Measurements from ENCODE around the gene CD7.
A peak's percentile ranks its signal among the peaks of the same experiment; 100 is the strongest.

Gene CD7

DNA sequence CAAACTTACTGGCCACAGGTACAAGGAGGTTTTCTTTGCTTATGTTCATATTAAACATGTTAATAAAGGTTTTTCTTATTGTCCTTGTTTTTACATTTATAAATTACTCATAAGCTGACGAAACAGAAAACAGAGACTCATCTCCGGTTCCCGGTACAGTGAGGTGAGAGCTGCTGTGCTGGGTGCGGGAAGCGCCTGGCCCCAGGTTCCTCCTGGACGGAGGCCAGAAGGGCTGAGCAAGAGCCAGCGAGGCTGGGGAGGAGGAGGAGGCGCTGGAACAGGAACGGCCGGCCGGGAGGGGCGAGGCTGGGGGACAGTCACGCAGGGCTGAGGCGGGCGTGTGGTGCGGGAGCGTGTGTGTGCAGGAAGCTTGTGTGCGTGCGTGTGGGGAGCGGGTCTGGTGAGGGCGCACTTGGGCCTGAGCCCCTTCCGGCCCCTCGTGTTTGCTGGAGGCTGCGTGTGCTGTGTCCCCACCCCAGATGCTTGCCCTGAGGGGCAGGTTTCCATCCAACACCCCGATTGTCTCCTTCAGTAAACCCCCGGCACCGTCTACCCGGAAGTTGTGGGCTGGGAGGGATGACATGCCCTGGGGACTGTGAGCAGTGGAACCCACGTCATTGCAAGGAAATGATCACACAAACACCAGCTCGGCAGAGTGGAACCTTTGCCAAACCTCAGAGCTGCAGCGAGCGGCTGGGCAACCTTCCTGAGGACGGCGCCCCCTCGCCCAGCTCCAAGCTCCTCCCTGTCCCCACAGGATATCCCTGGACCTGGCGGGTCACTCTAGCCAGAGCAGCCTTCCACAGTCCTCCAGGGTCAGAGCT, 19.5 kb downstream of the CD7 start:
- peak; percentile 91 for DNase-seq

DNA sequence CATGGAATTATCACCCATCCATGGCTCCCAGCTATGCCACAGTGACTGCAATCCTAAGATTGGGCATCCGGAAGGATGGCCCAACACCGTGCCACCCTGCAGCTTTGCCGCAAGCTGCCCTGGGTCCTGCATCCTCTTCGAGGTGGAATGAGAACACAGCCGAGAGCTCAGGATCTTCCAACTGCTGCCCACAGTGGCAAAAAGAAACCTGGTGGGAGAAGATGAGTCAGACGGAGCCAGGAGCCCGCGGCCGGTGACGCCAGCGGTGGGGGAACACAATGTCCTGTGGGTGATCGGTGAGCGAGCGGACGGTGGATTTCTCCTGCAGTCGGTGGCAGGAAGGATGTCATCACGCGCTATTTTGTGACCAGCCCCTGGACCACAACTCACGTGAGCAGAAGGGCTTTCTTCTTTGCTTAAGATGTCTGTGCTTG, 20.1 kb downstream of the CD7 start:
- peak; percentile 79 for DNase-seq

DNA sequence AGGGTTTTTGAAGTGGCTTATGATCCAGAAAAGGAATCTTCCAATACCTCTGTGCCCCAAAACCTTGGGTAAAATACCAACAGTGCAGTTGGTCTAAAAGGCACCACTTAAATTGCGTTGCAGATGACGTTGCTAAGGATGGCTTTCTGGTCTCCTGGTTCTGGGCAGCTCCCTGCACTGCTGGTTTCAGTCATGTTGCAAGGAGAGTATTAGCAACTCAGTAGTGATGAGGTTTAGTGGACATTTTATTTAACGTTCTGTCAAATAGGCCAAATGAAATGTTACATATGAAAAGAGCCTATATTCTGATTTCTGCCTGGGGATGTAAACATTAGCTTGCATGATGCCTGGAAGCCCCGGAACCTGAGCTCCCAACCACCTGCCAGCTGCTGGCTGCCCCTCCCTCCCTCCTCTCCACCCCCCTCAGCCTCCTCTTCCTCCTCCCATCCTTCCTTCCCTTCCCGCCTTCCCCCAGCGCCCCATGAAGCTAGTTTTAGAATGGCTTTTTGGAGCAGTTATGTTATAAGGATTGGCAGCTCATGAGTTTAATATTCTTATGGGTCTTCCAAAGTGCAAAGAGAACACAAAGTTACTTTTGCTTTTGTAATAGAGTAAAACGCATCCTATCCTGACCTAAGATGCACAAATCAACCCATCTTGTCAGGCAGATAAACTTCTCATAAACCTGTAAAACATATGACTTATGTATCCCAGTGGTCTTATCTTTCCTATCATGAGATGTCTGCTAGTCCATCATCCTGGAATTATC, 20.7 kb downstream of the CD7 start:
- no peak for DNase-seq

DNA sequence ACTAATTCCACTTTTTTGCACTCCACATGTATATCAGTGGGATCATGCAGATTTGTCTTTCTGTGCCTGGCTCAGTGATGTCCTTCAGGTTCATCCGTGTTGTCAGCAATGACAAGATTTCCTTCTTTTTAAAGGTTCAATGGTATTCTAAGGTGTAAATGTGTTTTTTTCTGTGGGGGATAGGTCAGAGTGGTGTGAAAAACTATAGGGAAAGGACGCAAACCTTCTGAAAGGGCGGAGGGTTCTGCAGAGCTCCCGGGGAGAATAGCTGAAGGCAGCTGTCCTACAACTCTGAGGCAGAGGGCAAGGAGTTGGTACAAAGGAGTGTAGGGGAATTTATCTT, 22.0 kb downstream of the CD7 start:
- no peak for DNase-seq

DNA sequence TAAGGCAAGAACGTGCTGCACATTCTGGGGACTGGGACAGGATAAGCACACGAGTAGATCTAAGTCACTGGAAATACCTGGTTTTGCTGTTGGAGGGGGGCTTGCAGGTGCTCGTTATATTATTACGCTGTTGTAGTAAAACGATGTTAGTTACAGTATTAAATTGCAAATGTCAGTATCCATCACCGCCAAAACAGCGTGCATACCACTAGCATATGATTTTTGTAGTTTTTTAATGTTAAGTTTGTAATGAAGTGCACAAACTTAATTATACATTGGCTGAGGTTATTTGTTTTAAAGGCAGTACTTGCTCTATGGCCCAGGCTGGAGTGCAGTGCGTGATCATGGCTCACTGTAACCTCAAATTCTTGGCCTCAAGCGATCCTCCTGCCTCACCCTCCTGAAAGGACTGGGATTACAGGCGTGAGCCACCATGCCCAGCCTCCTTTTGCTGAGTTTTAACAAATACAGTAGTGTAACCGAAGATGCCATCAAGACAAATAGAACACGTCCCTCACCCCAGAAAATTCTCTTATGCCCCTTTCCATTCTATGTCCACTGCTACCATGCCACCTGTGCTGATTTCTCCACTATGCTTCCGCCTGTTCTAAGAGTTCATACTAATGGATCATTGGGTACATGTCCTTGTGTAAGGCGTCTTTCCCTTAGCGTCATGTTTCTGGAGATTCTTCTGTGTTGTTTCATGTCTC, 23.2 kb downstream of the CD7 start:
- DNase-seq, result peak; percentile 6

DNA sequence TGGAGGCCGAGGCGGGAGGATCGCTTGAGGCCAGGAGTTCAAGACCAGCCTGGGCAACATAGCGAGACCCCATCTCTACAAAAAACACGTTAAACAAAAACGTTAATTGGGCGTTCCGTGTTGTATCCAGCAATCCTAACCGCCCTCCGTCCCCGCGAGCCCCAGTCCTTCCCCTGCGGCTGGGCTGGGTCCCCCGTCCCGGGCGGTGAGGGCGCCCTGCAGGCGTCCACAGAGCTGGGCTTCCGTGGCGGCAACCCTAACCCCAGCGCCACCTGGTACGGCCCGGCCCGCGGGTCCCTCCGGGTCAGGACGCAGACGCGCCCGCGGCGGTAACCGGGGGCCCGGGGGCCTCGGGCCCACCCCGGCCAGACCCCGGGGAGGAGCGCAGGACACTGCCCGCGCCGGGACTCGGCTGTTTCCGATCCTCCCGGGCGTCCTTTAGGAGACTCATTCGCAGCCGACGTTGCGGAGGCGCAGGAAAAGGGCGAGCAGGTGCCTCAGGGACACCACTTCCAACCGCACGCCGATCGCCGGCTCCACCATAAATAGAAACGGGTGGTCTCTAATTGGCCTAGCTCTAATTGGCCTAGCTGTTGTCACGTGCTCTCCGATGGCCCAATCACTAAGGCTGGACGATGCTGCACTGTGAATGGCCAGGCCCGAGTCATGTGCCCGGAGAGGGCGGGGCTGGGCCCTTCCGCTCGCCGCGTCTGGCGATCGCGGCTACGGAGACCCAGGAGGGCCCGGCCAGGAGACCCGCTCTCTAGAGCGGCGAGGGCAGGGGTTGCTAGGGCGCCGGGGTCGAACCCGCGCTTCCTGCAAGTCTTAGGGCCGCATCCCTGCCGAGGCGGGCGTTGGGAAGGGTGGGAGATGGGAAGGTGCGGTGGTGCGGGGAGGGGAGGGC, 24.9 kb downstream of the CD7 start:
- DNase-seq, result peak; percentile 93

DNA sequence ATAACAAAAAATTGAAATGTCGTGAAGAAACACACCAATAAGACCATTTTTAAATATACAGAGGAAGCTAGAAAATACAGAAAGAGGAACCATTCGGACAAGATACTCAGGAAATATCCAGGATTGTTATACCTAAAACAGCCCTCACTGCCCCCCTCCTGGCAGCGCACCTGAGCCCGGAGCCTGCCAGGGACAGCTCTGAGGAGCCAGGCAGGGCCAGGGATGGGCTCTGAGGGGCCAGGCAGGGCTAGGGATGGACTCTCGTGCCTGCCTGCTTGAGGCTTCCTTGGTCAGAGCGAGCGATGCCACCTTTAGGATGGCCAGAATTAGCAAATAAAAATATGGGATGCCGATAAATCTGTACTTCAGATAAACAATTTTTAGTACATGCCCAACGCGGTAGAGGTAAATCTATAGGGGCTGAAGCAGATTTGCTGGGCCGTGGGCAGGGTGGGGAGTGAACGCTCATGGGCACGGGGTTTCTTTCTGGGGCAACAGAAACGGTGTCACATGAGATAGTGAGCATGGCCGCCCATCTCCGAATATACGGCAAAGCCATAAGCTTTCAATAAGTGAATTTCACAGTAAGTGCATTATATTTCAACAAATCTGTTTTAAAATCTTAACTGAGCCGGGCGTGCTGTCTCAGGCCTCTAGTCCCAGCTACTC, 25.7 kb downstream of the CD7 start:
- no peak for DNase-seq

DNA sequence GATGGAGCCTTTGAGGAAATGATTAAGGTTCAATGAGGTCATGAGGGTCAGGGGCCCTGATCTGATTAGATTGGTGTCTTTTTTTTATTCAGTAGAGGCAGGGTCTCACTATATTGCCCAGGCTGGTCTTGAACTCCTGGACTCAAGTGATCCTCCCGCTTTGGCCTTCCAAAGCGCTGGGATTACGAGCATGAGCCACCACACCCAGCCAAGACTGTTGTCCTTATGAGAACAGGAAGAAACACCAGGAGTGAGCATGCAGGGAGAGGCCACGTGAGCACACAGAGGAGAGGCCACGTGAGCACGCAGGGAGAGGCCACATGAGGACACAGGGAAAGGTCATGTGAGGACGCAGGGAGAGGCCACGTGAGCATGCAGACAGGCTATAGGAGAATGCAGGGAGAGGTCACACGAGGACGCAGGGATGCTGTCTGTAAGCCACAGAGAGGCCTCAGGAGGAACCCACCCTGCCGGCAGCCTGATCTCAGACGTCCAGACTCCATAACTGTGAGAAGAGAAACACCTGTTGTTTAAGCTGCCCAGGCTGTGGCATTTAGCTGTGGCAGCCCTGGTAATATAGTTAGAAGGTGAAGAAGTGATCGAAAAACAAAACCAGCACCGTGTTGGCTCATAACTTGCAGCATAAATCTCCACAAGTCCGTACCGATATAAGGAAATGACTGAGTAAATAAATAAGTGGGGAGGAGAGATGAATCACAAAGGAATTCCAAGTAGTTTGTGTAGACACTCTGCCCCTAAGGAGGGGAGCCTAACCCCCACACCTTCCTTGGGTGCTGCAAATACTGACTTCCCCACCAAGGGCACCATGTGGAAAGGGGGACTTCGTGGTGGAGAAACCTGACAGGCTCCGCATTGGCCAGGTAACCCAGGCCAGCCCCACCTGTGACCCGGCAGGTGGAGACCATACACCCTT, 29.3 kb downstream of the CD7 start:
- no peak for DNase-seq

DNA sequence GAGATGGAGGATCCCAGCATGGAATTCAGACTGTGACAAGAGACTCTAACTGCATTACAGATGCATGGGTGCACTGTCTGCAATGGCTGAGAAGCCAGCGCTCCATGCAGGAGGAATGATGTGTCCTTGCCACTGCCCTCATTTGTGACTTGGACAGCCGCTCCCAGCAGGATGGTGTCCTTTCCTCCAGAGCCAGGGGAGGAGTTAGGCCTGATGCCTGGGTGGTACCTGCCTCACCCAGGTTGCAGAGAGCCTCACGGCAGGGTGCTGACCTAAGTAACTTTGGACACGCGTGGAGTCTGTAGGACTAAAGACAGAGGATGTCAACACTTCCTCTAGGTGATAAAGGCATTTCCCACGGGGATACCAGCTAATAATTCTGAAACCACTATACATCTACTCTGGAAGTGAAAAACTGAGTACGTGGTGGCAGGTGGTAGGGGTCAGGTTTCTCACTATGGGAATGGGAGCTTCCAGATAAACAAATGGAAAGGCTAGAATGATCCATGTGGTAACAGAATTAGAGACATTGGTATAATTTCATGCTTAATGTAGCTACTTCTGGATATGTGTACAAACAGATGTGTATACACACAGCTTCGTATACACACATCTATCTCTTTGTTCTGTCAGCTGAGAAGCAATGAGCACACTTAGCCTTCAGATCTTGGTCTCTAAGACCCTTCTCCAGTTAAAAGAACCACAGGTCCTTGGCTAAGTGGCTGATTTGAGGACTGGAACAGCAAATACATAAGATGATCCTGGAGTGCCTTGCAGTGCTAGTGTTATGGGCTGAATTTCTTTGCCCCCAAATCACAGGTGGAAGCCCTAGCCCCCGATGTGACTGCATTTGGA, 30.2 kb downstream of the CD7 start:
- no peak for DNase-seq

DNA sequence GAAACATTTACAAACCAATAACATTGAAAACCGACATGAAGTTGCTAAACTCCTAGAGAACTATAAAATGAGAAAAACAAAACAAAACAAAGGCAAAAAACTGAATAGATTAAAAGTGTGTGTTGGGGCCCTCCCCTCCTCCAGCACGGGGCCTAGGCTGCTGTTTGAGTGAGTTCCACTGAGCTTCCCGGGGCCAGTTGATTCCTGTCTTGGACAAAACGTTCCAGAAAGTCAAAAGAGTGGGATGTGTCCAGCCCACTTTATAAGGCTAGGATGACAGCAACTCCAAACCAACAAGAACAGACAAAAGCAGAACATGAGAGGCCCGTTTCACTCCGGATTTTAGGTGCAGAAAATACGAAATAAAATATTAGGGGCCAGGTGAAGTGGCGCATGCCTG, 32.3 kb downstream of the CD7 start:
- no peak for DNase-seq

DNA sequence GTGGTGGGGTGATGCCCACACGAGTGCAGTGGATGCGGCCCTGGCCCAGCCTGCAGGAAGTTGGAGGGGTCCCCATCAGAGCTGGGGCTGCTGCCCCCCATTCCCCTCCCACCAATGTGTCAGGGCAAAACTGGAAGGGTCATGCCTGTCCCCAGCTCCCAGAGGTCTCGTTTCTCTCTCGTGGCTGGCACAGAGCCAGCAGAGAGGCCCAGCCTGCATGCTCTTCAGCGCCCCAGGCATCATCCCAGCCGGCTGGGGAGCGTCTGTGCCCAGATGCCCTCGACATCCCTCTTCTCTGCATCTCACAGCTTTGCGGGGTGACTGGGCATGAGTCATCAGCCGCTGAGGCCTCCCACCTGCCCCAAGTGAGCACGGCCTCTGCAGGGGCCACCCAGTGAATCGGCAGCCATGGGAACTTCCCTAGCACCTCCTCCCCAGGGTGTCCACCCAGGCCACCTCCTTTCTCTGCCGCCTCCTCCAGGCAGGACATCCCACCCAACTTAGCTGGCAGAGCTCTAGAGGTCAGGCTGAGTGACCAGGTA, 34.1 kb downstream of the CD7 start:
- DNase-seq, result peak; percentile 32

DNA sequence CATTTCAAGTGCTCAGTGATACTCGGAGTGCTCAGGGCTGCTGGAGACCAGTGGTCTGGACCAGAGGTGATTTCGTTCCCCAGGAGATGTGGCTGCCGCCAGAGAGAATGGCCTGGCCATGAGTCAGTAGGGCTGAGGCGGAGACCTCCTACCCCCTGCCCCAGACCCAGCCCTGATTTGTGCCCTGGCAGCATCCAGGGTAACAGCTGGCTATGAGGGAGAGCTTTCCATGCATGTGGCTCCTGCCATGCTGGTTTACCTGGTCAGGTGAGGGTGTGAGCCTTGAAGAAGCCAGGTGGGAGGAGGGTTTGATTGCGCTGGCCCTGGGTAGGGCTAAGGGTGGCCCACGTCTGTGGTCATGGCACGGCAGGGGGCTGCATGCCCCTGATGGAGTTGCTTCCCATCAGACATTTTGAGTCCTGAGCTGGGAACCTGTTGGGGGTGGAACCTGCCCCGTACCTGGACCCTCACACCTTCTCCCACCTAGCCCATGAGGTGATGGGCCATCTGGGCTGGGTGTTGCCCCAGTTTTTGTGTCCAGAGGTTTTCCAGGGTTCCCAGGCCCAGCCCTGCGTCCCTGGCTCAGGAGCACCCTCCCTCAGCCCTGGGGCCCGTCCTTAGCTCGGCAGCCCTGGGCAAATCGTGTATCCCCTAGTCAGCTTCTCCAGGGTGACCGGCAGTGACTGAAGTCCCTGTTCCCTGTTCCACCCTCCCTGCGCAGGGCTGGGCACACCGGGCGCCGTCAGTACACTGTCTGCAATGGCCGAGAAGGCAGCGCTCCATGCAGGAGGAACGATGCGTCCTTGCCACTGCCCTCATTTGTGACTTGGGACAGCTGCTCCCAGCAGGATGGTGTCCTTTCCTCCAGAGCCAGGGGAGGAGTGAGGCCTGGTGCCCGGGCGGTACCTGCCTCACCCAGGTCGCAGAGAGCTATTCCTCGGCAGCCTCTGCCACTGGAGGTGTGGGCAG, 34.9 kb downstream of the CD7 start:
- no peak for DNase-seq

DNA sequence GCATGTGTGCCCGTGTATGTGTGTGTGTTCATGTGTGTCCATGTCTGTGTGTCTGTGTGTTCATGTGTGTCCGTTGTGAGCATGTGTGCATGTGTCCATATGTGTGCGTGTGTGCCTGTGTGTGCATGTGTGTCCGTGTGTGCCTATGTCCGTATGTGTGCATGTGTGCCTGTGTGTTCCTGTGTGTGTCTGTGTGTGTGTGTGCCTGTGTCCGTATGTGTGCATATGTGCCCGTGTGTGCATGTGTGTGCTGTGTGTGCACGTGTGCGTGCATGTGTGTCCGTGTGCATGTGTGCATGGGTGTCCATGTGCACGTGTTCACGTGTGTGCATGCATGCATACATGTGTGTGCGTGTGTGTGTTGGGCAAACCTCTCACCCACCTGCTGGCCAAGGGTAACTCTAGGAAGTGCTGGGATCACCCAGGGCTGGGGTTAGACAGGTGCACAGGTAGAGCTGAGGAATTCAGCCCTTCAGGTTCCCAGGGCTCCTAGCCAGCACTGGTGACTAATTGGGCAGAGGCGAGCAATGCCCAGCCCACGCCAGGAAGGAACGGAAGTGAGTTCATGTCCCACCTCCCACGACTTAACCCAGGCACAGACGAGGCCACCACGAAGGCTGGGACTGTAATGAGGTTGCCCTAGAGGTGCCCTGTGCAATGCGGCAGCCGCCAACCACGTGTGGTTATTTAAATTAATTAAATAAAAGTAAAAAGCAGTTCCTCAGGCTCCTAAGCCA, 35.7 kb downstream of the CD7 start:
- no peak for DNase-seq

DNA sequence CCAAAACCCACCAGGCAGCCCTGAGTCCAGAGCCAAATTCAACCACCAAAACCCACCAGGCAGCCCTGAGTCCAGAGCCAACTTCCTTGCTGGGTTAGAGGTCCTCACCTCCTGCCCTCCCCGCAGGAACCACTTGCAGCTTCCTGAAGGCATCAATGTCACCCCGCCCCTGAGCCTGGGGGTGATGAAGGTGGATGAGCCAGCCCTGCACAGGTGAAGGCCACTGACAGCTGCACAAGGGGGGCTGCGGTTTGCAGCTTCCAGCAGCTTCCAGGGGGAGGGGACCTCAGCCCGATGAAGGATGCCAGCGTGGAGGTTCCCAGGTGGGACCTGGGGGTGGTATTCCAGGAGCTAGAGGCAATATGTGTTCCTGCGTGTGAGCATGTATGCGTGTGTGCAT, 36.3 kb downstream of the CD7 start:
- no peak for DNase-seq

DNA sequence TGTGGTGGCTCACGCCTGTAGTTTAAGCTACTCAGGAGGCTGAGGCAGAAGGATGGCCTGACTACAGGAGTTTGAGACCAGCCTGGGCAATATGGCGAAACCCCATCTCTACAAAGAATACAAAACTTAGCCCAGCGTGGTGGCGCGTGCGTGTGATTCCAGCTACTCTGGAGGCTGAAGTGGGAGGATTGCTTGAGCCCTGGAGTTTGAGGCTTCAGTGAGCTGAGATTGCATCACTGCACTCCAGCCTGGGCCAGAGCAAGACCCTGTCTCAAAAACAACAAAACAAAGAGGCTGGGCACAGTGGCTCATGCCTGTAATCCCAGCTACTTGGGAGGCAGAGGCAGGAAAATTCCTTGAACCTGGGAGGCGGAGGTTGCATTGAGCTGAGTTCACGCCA, 36.9 kb downstream of the CD7 start:
- no peak for DNase-seq

DNA sequence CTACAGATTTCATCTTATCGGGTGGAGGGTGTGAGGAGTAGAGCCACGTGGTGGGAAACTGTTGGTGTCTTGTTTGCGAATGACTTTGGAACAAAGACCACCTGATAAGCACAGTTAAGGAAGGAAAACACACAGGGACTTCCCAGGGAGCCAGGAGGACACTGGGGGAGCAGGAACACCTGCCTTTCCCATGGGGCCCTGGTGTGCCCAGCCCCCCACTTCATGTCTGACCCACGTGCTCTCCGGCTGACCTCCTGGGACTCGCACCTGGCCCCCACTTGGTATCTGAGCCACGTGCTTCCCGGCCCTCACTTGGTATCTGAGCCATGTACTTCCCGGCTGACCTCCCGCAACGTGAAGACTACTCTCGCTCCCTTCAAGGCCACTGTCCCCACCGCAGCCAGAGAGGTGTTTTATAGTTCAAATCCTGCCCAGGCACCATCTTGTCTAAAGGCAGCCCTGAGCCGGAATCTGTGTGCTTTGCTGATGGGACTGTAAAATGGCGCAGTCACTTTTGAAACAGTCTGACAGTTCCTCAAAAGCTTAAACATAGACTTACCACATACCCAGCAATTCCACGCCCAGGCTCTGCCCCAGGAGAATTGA, 38.5 kb downstream of the CD7 start:
- DNase-seq, result no peak

DNA sequence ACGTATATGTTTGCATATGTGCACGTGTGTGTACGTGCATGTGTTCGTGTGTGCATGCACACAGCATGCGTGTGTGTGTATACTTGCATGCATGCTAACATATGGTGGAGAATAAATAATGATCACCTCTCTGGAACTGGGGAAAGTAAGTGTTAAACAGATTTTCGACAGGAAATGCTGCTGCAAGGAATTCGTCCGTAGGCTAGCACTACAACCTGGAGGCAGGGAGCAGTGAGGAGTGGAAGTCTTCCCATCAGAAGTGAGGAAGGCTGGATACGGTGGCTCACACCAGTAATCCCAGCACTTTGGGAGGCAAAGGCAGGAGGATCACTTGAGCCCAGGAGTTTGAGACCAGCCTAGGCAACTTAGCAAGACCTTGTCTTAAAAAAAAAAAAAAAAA, 39.1 kb downstream of the CD7 start:
- no peak for DNase-seq

Data from CD4-positive, alpha-beta T cell treated with Interleukin-17A for 4 hours (primary cell).